GM18909 (cell line): Measurements from ENCODE around the gene TNFSF10.

ENCODE experiments used
- ATAC-seq: cut with Tn5 transposase; IDR thresholded peaks from one replicate; pipeline ENCODE4 v1.9.1; 2021; ENCODE audit warnings: mild to moderate bottlenecking; ENCODE audit not compliant: unreplicated experiment, poor library complexity

TNFSF10 gene

GRCh38 chr3:172519740-172520139 is 3.5 kb downstream of the TNFSF10 start:
- ATAC-seq, result no peak

- no peak for ATAC-seq
Measured at GRCh38 chr3:172518929-172519640, 4.1 kb downstream of the TNFSF10 start.

GRCh38 chr3:172517859-172518466 is 5.3 kb downstream of the TNFSF10 start:
- no peak for ATAC-seq

- no peak for ATAC-seq
Measured at GRCh38 chr3:172516318-172517214, 6.7 kb downstream of the TNFSF10 start.

GRCh38 chr3:172515130-172515918 is 7.9 kb downstream of the TNFSF10 start:
- ATAC-seq, result no peak

GRCh38 chr3:172514678-172515077 is 8.6 kb downstream of the TNFSF10 start:
- ATAC-seq, result no peak

- no peak for ATAC-seq
Measured at GRCh38 chr3:172513488-172513887, 9.7 kb downstream of the TNFSF10 start.

- peak; percentile 74 for ATAC-seq
Measured at GRCh38 chr3:172511783-172512762, 11.2 kb downstream of the TNFSF10 start.

- ATAC-seq, result no peak
Measured at GRCh38 chr3:172506094-172506493, 17.1 kb downstream of the TNFSF10 start.

GRCh38 chr3:172501540-172501939 is 21.7 kb downstream of the TNFSF10 start:
- ATAC-seq, result no peak

GRCh38 chr3:172490198-172490669 is 33.0 kb downstream of the TNFSF10 start:
- ATAC-seq, result peak; percentile 84

- no peak for ATAC-seq
Measured at GRCh38 chr3:172478116-172478515, 45.1 kb downstream of the TNFSF10 start.

GRCh38 chr3:172476347-172476746 is 46.9 kb downstream of the TNFSF10 start:
- ATAC-seq, result no peak

GRCh38 chr3:172475703-172476102 is 47.5 kb downstream of the TNFSF10 start:
- no peak for ATAC-seq

GRCh38 chr3:172471903-172472302 is 51.3 kb downstream of the TNFSF10 start:
- no peak for ATAC-seq

- no peak for ATAC-seq
Measured at GRCh38 chr3:172470588-172470987, 52.6 kb downstream of the TNFSF10 start.

- no peak for ATAC-seq
Measured at GRCh38 chr3:172467170-172467824, 55.9 kb downstream of the TNFSF10 start.

- ATAC-seq, result no peak
Measured at GRCh38 chr3:172466553-172467130, 56.6 kb downstream of the TNFSF10 start.
